ENCODE measurements around the gene BBS4.
"Not testable (repeated sequence)": the region's sequence is repeated elsewhere in the genome, so short reads cannot be mapped to it uniquely, and the experiment has no call there.

BBS4 gene

DNA sequence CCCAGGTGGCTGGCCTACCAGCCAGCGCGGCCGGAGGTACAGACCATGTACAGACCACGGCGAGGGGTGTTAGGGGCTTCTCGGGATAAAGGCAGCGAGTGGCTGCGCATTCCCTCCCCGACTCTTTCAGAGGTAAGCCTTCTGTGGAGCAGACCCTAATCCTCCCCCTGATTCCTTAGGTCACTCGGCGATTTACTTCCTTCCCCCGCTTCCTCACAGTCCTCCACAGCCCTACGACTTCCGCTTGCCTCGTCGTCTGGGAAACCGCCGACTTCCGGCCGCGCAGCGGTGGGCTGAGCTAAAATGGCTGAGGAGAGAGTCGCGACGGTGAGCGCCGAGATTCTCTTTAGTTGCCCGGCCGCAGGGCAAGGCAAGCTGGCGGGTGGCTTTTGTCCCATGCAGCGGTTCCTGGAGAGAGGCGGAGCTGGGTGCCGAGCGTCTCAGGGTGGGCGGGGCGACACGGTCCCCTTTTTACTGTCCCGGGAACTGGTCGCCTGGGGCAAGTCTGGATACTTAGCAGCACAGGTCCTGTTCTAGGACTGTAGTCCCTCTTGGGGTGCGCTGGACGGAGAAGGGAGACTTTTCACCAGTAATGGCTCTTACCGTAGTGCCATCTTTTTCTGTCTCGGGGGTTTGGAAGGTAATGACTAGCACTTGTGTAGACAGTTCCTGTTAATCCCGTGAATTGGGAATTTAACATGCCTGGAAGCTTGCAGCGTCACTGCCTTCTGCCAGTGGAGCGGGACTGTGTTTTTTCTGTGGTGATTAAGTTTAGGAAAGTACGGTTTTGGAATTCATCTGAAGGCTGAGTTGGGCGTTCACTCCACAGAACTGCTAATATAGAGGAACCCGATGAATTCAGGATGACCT is at the start of gene BBS4, which contains the start of gene HIGD2B:
Gene BBS4, plus strand, starts transcription at position 283 of the 870 bp plus-strand sequence. Its CDS starts 21 bp downstream, at position 304.
Gene HIGD2B, minus strand, starts transcription at position 258 of the 870 bp plus-strand sequence. CDS start 9,808 bp downstream, outside the sequence.
- no peak for DNase-seq

DNA sequence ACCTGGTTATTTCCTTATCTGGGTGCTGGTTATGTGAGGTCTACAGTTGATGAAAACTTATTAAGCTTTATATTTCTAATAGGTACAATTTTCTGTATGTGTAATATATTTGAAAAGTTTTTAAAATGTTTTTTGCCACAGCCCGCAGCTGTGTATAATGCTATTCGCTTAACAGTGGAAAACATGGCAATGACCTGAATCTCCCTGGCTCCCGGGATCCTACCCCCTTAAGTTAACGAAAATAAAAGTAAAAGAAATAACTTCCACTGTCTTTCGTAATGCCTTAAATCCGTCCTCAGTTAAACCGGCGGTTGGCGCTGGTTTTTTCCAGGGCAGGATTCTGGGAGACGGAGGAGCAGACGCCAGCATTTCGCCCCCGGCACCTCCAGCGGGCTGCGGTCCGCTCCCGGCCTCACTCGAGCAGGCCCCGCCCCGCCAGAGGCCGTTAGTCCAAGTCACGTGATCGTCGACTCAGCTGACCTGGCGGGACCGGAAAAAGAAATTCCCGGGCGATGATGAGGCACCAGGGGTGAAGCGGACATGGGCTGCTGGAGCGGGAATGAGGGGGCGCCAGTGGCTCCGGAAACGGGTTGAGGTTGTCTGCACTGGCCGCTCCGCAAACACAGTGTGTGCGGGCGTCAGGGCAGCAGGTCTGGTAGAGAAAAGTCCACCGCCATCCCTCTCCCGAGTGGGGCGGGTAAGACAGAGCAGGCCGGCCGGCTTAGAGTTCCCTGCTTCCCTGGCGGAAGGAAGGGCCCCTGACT is 49.3 kb upstream of the BBS4 start:
- not testable (repeated sequence) for DNase-seq

GRCh38 chr15:72639759-72640483 is 46.1 kb upstream of the BBS4 start:
- DNase-seq, result not testable (repeated sequence)

DNA sequence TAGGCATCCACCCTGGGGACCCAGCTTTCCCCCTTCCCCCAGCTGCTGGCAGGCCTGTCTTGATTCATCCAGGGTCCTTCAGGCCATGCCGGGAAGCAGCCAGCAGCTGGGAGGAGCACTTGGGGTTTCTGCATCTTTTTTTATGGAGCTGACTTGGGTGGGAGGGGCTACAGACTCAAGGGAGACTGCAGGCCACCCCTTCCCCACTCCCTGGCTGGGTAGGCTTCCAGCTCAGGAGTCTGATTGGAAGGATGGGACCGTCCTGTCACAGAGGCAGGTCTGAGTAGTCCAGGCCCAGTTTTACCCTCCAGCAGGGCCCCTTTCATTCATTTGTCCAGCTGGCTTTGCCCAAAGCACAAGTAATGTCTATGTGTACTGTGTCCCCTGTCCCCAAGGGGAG is 43.7 kb upstream of the BBS4 start:
- DNase-seq, result not testable (repeated sequence)

DNA sequence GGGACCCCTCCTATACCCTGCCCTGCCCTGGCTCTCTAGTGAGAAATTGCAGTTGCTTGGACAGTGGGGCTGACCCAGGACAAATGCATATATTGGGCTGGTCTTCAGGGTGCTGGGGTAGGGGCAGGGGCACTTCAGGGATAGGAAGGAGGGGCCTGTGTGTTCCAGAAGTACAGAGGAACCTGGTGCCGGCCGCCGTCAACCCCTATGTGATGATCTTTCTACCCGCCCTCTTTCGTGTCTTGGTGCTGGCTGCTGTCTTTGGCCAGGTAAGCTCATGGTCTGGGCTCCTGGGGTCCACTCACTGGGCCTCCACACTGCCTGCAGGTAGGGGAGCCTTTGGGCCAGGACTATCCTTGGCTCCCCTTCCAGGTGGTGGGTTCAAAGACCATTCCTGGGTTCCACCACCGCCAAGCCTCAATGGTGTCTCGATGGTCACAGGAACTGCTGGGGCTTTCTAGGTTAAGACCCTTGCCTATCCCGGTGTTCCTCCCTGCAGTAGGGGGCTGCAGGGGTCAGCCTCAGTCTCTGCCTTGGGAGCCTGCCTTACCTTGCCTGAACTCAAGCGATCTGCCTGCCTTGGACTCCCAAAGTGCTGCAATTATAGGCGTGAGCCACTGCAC is 37.3 kb upstream of the BBS4 start:
- DNase-seq, result not testable (repeated sequence)

- not testable (repeated sequence) for DNase-seq
These were observed 31.6 kb upstream of the BBS4 start, which contains the start of gene GOLGA6B for GRCh38 chr15:72654397-72654796. Gene GOLGA6B, plus strand, starts transcription at chr15:72654697. Its CDS starts 41 bp downstream, at chr15:72654738.

GRCh38 chr15:72656014-72656413 is 30.0 kb upstream of the BBS4 start:
- DNase-seq, result not testable (repeated sequence)

- DNase-seq, result not testable (repeated sequence)
These were observed 24.9 kb upstream of the BBS4 start for GRCh38 chr15:72661081-72661480.

DNA sequence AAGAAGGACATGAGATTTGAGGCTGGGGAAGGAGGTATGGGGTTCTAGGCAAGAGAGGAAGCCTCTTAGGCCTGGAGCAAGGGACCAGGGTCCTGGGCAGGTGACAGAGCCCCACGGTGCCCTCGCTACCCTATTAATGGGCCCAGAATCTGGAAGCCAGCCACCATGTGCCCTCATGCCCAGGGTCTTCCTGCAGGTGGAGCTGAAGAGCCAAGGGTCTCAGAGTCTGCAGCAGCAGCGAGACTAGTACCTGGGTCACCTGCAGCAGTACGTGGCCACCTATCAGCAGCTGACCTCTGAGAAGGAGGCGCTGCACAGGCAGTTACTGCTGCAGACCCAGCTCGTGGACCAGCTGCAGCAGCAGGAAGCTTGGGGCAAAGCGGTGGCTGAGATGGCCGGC is 22.1 kb upstream of the BBS4 start:
- DNase-seq, result not testable (repeated sequence)

- DNase-seq, result not testable (repeated sequence)
These were observed 20.3 kb upstream of the BBS4 start for GRCh38 chr15:72665706-72666105.

DNA sequence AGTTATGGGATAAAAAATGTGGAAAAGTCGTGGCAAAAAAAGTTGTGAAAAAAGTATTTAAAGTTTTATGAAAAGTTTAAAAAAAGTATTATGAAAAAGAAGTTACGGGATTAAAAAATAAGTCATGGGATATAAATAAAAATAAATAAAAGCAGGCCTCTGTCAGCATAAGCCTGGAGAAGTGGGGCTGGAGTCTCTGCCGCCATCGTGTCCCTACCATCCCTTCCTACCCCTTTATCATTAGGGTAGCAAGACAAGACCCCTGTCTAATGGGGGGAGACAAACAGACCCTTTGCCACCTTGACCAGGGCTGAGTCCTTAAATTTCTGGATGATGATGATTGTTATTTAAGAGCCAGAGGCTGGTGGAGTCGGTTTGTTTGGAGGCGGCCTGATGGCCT is 16.2 kb upstream of the BBS4 start:
- not testable (repeated sequence) for DNase-seq

DNA sequence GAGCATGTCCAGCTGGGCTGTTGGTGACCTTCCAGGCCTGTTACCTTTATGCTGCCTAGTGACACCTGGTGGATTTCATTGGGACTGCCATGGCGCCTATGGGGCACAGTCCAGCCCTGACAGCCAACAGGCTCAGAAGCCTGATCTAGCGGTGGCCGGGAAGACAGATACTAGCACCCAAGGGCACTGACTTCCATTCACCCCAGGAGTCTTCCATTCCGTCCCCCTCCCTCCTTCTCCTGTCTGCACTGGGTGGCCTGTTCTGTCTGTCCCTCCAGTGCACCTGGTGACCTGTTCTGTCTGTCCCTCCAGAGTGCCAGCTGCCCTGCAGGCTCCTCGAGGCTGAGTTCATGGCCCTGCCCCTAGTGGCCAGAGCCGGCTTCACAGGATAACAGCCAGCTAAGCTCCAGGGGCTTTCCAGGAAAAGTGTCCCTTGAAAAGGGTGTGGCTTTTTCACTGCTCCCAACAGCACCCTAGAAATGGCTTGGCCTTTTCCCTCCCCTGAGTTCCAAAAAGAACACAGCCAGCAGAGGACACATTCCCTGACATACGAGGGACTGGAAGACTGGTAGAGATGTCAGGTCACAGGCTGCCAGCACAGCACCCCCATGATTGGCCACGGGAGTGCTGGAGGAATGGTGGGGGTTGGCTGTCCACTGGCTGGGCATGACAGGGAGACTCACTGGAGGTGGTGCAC is 15.2 kb upstream of the BBS4 start:
- not testable (repeated sequence) for DNase-seq

- DNase-seq, result no peak
These were observed 14.5 kb upstream of the BBS4 start for GRCh38 chr15:72671525-72671924.

DNA sequence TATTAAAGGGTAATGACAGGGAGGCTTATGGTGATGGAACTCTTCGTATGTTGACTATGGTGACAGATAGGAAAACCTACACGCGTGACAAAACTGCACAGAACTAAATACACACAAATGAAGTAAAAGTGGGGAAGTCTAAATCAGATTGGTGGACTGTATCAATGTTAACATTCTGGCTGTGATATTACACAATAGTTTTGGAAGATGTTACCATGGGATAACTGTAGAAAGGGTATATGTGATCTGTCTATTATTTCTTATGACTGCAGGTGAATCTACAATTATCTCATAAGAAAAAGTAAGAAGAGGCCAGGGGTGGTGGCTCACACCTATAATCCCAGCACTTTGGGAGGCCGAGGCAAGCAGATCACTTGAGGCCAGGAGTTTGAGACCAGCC is 9.2 kb upstream of the BBS4 start:
- no peak for DNase-seq

- no peak for DNase-seq
These were observed 5.1 kb upstream of the BBS4 start for GRCh38 chr15:72680931-72681330.

- no peak for DNase-seq
These were observed 3.2 kb upstream of the BBS4 start for GRCh38 chr15:72682772-72683171.

DNA sequence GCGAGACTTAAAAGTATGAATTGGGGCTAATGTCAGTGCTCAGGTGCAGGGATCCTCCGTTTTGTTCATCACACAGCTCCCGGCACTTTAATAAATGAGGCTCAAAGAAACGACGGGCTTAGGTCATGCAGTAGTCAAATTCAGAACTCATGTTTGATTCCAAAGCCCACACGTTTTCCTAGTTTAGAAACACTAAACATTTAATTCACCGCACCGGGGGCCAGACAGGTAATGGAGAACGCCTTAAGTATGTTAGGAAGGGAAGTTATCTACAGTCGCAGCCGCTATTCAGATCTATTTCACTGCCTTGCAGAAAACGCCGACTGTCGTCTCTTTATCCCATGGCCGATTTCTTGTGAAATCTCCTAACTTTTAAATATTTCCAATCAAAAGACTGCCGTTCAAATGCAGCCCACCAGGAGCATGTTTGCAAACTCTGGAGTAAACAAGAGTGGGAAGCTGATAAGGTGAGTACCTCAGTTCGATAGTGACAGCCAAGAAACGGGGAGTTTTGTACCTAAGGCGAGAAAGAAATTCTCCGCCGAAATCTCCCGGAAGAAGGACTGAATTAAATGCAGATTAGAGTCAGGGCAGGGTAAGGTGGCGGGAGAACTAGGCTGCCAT is 594 bp upstream of the BBS4 start:
- DNase-seq, result no peak

GRCh38 chr15:72688697-72689096 is 2.7 kb downstream of the BBS4 start:
- DNase-seq, result no peak

- DNase-seq, result no peak
These were observed 4.9 kb downstream of the BBS4 start for GRCh38 chr15:72690938-72691337.

DNA sequence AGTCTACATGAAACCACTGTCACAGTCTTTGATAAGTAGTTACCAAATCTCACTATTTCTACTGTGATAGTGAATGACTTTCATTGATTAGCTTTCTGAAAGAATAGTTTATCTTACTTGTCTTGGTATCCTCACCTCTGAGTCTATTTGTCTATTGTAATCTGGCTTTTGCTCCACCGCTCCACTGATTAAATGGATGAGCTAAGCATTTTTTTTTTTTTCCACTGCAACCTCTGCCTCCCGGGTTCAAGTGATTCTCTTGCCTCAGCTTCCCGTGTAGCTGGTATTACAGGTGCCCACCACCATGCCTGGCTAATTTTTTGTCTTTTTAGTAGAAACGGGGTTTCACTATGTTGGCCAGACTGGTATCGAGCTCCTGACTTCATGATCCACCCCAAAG is 12.9 kb downstream of the BBS4 start:
- DNase-seq, result no peak
